GM10847 (cell line): Measurements from ENCODE around the gene MARK4.

ENCODE experiments used
- POLR2A ChIP-seq: IDR thresholded peaks from 2 replicates; pipeline ENCODE4 v1.6.1; 2011; ENCODE audit not compliant: insufficient read length; ENCODE audit errors: extremely low read depth

MARK4 gene

DNA sequence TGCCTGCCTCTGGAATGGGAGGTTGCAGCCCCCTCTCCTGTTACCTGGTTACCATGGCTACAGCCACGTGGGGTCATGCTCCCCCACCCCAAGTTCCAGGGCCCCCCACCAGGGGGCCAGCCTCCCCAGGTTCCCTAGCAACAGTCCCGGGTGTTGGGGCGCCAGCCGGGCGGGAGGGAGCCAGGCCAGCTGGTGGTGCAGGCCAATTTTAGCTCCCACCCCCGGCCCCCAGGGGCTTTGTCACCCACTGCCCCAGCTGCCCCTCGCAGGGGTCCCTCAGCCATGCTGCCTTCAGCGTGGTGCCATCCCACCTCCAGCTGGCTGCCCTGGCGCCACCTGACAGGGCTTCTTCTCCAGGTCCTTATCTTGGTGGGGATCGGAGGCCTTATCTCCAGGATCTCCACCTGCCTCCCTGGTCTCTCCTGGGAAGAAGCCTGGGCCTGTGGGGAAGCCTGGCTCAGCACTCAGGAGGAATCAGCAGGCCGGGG, 3.0 kb downstream of the MARK4 start:
- TF ChIP-seq POLR2A: no peak

DNA sequence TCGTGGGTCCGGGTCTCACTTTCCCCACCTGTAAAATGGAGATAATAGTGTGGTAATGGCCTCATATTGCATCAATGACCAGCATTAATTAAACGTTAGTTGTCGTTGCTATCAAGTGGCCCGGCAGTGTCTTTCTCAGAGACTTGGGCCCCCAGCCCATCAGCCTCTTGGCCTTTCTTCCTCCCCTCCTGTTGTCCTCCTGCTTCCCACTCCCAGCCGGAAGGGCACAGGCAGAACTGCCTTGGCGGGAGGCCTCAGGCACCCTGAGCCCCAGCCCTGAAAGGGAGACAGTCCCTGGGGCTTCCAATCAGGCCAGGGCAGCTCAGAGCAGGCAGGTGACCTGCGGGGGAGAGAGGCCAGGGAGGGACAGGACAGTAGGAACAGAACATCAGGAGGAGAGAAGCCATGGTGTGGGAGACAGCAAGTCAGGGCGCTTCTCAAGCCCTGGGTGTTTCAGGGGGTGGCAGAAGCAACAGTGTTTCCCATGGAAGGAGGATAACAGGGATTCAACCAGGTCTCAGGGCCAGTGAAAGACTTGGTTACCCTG, 4.6 kb downstream of the MARK4 start:
- no peak for TF ChIP-seq POLR2A

DNA sequence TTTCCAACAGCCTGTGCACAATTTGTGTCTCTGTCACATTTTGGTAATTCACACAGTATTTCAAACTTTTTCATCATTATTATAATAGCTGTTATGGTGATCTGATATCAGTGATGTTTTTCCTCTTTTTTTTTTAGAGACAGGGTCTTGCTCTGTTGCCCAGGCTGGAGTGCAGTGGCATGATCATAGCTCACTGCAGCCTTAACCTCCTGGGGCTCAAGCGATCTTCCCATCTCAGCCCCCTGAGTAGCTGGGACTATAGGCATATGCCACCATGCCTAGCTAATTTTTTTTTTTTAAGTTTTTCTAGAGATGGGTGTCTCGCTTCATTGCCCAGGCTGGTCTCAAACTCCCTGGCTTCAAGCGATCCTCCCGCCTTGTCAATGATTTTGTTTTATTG, 5.8 kb downstream of the MARK4 start:
- no peak for TF ChIP-seq POLR2A

DNA sequence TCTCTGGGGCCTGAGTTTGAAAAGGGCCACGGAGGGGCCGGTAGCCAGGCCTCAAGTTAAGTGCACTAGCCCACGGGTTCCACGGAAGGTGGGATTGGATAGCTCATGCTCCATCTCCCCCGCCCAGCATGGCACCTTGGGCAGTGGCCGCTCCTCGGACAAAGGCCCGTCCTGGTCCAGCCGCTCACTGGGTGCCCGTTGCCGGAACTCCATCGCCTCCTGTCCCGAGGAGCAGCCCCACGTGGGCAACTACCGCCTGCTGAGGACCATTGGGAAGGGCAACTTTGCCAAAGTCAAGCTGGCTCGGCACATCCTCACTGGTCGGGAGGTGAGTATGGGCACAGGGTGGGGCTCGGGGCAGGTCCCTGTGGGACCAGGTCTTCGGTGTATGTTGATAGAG, 7.8 kb downstream of the MARK4 start:
- no peak for TF ChIP-seq POLR2A

DNA sequence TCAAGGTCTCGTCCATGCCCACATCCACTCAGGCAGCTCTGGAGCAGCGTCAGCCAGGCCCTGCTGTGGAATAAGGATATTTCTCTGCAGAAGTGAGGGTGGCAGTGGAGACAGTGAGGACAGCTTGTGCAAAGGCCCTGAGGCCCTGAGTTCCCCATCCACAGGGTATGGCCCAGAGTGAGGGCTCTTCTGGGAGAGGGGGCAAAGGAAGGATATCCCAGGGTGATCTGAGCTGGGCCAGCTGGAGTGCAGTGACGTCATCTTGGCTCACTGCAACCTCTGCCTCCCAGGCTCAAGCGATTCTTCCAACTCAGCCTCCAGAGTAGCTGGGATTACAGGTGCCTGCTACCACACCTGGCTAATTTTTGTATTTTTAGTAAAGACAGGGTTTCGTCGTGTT, 11.5 kb downstream of the MARK4 start:
- no peak for TF ChIP-seq POLR2A

DNA sequence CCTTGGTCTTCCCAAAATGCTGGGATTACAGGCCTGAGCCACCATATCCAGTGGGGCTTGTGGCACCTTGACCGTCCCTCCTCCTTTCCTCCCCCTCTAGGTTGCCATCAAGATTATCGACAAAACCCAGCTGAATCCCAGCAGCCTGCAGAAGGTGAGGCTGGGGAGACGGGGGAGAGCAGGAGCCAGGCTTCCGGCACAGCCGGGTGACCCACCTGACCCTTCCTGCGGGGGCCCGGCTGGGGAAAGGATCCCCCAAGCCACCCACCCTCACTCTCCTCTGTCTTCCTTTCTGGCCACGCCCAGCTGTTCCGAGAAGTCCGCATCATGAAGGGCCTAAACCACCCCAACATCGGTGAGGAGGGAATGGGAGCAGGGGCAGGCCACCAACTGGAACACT, 11.9 kb downstream of the MARK4 start:
- TF ChIP-seq POLR2A: no peak

DNA sequence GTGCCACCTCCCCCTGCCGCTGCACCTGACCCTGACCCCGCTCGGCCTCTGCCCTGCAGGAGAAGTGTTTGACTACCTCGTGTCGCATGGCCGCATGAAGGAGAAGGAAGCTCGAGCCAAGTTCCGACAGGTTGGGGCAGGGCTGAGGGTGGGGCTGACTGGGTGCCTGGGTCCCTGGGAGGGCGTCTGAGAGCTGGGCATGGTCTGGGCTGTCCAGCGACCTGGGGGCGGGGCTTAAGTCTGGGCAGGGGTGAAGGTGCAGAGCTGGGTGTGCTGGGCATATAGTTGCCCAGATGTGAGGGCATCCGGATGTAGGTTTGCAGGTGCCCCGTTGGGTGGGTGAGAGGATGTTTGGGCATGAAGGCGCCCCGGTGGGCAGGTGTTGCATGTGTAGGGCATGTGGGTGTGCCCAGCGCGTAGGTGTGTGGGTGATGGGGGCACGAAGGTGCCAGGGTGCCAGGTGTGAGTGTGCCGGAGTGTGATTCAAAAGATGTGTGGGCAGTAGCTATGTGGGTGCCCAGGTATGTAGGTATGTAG, 13.8 kb downstream of the MARK4 start:
- TF ChIP-seq POLR2A: no peak

DNA sequence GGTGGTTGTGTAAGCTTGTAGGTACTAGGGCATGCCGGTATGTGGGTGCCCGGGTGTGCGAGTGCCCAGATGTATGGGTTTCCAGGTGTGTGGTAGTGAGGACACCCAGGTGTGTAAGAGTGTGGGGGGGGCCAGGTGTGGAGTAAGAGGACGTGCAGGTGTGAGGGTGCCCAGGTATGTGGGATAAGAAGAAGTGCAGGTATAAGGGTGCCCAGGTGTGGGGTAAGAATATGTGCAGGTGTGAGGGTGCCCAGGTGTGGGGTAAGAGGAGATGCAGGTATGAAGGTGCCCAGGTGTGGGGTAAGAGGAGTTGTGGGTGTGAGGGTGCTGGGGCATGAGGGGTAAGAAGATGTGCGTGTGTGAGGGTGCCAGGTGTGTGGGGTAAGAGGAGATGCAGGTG, 14.3 kb downstream of the MARK4 start:
- TF ChIP-seq POLR2A: no peak

DNA sequence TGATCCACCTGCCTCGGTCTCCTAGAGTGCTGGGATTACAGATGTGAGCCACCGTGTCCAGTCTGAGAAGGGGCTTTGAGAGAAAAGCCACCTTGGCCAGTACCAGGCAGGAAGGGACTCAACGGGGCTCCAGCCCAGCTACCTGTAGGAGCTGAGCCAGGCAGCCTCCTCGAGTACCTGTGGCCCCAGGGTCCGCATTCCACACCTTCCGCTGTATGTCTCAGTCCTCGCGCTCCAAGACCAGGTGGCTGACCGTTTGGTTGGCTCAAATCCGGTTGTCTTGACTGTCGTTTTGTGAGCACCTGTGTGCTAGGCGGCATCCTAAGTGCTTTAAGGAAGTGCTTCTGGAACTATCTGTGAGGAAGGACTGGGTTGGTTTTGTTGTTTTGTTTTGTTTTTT, 16.2 kb downstream of the MARK4 start:
- TF ChIP-seq POLR2A: no peak

DNA sequence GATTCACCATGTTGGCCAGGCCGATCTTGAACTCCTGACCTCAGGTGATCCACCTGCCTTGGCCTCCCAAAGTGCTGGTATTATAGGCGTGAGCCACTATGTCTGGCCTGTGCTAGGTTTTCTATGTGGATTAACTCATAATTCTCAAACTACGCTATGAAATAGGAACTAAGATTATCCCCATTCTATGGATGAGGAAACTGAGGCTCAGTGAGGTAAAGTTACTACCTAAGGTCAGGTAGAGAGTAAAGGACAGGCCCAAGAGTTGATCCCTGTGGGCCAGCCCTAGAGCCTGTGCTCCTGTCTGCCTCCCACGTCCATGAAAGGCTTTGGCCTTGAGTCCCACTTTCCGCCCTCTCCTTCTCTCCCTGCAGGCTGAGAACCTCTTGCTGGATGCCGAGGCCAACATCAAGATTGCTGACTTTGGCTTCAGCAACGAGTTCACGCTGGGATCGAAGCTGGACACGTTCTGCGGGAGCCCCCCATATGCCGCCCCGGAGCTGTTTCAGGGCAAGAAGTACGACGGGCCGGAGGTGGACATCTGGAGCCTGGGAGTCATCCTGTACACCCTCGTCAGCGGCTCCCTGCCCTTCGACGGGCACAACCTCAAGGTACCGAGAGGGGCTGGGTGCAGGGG, 20.1 kb downstream of the MARK4 start:
- TF ChIP-seq POLR2A: no peak

DNA sequence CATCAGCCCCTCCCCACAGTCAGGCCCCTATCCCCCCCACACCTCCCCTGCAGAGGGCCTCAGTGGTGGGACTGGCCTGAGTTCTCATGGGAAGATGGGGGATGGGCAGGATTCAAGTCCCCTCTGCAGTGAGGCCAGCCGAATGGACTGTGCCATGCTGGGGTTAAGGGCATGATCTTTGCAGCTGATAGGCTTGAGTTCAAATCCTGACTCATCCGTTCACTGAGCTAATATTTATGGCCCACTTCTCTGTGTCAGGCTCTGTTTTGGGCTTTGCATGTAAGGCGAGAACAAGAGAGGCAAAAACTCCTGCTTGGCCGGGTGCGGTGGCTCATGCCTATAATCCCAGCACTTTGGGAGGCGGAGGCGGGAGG, 20.7 kb downstream of the MARK4 start:
- no peak for TF ChIP-seq POLR2A

DNA sequence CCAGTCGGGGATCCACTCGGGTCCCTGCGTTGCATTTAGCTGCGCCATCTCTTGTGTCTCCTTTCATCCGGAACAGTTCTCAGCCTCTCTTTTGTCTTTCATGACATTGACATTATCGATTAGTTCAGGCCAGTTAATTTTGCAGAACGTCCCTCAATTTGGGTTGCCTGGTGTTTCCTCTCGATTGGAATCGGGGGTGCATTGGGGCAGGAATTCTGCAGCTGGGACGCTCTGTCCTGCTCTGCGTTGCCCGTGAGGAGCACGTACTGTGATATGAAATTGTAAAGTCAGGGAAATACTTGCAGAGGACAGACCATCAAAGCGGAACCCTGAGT, 22.4 kb downstream of the MARK4 start:
- TF ChIP-seq POLR2A: no peak

DNA sequence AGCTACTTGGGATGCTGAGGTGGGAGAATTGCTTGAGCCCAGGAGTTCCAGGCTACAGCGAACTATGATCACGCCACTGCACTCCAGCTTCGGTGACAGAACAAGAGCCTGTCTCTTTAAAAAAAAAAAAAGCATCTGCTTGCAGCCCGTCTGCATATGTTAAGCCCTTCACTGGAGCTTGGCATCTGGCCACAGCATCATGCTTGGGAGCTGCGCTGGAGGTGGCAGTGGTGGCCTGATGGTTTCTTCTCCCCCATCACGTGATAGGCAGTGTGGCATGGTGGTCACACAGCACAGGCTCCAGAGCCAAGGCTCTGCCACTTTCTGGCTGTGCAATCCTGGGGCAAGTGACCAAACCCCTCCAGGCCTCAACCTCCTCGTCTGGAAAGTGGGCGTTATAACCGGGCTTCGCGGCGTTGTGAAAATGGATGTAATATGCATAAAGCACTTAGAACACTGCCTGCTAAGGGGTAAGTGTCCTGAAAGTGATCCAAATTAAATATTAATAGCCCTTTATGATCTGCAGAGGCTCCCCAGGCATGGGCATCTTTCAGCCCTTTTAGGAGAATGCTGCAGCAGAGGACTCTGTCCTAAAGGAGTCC, 24.4 kb downstream of the MARK4 start:
- no peak for TF ChIP-seq POLR2A

DNA sequence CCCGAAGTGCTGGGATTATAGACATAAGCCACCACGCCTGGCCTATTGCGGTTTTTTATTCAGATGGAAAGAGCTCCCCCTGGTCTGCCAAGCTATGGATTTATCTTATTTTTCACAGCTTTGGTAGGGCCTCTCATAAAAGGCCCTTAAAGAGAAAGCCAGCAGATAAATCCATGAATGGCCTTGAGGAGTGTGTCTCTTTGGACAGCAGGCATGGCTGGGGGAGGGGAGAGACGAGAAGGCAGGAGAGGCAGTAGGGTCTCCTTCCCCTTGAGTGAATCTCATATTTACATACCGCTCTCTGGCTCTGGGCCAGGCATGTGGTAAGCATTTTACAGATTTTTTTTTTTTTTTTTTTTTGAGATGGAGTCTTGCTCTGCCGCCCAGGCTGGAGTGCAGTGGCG, 25.2 kb downstream of the MARK4 start:
- no peak for TF ChIP-seq POLR2A

DNA sequence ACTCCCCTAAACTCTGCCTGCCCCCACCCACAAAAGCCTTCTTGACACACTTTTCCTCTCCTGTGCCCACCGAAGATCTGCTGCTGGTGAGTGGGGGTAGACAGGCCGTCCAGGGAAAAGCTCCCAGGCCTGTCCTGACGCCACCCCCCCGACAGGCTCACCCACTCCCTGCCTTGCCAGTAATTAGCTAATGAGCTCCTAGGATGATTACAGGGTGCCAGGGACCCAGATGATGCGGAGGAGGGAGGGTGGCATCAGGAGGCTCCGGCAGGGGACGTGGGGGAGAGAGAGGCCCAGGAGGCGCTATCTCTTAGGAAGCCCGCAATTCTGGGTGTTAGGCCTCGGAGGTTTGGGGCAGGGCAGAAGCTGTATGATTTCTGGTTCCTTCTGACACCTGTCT, 27.0 kb downstream of the MARK4 start:
- no peak for TF ChIP-seq POLR2A

DNA sequence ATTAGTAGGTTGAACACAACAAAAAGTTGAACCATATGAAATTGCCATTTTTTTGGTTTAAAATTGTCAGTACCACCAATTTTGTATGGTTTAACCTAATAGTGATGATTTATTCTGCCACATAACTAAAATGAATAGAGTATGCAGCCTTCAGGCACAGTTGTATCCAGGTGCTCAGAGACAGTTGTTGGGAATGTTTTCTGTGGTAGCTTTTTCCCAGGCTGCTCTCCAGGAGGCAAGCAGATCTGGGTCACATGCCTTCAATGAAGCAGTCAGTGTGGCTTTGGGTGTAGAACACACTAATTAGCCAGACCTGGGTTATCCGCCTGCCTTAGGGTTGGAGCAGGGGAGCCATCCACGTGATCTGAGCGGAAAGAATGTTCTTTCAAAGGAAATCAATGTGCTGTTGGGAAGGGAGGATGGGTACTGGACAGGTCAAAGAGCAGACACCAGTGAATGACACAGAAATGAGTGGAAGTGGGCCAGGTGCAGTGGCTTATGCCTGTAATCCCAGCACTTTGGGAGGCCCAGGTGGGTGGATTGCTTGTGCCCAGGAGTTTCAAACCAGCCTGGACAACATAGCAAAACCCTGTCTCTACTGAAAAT, 28.6 kb downstream of the MARK4 start:
- TF ChIP-seq POLR2A: no peak
